Mesothelial cell of epicardium (in vitro differentiated cells): ENCODE data around the gene RAB7B. TPM values are rescaled to one million over a fixed set of nuclear protein-coding genes. Genes with fewer than 3 reads are reported as not detected.

Experiments used
- DNase-seq, 2 experiments: peaks; one replicate each; pipeline ENCODE4 v3.0.0; 2021; ENCODE audit warnings: low spot score in 2 of 2; ENCODE audit not compliant: unreplicated experiment in 2 of 2
- H3K27ac Mint-ChIP-seq: 2 replicates; pipeline ENCODE4 v1.8.0; 2021; ENCODE audit warnings: mixed read lengths
- H3K27me3 Mint-ChIP-seq: 2 replicates; pipeline ENCODE4 v1.8.0; 2021; ENCODE audit warnings: low read depth, mixed read lengths
- H3K36me3 Mint-ChIP-seq: 2 replicates; pipeline ENCODE4 v1.8.0; 2021; ENCODE audit warnings: mixed read lengths
- H3K4me1 Mint-ChIP-seq: 2 replicates; pipeline ENCODE4 v1.8.0; 2021; ENCODE audit warnings: mixed read lengths
- H3K4me3 Mint-ChIP-seq: 2 replicates; pipeline ENCODE4 v1.8.0; 2021; ENCODE audit warnings: mild to moderate bottlenecking, moderate library complexity, mixed read lengths
- H3K9me3 Mint-ChIP-seq: 2 replicates; pipeline ENCODE4 v1.8.0; 2021; ENCODE audit warnings: mixed read lengths
- total RNA-seq: library from RNA; stranded (reverse); gene quantifications from 3 replicates; pipeline ENCODE4 v1.2.1, GENCODE V29; 2021
- TF ChIP-seq, protein P1 (sequence below): fragments of 200-600 bp; sonication (generic); IDR thresholded peaks from one replicate; pipeline ENCODE4 v1.5.0; 2021; ENCODE audit warnings: antibody characterized with exemption; ENCODE audit not compliant: unreplicated experiment

The RAB7B gene
- total RNA-seq, 1 donor from 2014 or later, result 1.5 TPM

DNA sequence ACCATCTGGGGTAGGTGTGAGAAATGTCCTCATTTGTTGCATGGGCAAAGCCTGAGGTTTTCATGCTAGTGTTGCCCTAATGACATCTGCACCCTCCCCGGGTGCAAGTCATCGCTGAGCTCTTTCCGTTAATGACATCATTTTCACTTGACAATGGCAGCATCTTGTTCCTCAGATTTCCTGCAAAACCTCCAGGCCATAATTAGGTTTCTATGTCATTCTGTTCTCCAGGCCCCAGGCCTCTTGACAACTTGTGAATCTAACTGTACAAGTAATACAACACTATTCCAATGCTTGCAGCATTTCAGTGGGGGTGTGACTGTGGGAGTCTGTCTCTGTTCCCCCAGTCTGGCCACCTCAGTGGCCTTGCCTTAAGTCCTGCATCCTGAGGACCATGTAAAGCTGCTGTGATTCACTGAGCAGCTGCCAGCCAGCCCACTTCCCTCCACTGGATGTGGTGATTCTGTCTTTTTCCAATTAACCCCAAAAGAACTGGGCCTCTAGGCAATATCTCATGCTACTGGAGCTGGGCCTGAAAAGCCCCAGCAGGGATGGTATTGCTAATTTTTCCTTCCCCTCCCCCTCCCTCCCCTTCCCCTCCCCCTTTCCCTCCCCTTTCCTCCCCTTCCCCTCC lies 22.8 kb downstream of the RAB7B start:
- H3K4me3 Mint-ChIP-seq, result no peak overlapping the region
- H3K27me3 Mint-ChIP-seq, result no peaks in the 10 kb centered on the region
- no peak for DNase-seq
- H3K36me3 Mint-ChIP-seq, result no peaks in the 10 kb centered on the region
- no peaks in the 10 kb centered on the region for H3K9me3 Mint-ChIP-seq
- TF ChIP-seq, protein P1, sequence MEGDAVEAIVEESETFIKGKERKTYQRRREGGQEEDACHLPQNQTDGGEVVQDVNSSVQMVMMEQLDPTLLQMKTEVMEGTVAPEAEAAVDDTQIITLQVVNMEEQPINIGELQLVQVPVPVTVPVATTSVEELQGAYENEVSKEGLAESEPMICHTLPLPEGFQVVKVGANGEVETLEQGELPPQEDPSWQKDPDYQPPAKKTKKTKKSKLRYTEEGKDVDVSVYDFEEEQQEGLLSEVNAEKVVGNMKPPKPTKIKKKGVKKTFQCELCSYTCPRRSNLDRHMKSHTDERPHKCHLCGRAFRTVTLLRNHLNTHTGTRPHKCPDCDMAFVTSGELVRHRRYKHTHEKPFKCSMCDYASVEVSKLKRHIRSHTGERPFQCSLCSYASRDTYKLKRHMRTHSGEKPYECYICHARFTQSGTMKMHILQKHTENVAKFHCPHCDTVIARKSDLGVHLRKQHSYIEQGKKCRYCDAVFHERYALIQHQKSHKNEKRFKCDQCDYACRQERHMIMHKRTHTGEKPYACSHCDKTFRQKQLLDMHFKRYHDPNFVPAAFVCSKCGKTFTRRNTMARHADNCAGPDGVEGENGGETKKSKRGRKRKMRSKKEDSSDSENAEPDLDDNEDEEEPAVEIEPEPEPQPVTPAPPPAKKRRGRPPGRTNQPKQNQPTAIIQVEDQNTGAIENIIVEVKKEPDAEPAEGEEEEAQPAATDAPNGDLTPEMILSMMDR, result no peak
- H3K4me1 Mint-ChIP-seq, result peaks cover 12% of the 10 kb centered on the region
- no peak overlapping the region for H3K27ac Mint-ChIP-seq

DNA sequence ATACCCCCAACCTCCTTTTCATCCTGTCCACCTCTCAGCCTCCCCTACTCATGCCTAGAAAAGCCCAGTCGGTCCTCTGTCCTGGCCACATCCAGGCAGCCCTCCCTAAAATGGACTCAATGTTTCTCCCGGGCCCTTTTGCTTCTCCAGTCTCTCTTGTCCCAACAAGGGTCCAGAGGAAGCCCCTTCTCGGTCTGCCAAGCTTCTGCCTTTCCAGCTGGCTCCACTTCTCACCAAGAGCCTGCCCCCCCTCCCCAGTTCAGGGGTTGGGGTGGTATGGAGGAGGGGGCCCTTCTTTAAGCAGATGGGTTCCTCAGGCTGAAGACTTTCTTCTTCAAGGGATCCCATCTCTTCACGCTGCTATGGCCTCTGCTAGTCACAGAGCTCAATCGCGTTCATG lies 23.9 kb downstream of the RAB7B start:
- Mint-ChIP-seq H3K27ac (no peak overlapping the region), H3K27me3 (no peaks in the 10 kb centered on the region), H3K4me1 (peaks cover 9% of the 10 kb centered on the region), H3K4me3 (no peak overlapping the region), H3K9me3 (no peaks in the 10 kb centered on the region), H3K36me3 (no peaks in the 10 kb centered on the region)
- TF ChIP-seq, protein P1, result no peak
- DNase-seq, result no peak

DNA sequence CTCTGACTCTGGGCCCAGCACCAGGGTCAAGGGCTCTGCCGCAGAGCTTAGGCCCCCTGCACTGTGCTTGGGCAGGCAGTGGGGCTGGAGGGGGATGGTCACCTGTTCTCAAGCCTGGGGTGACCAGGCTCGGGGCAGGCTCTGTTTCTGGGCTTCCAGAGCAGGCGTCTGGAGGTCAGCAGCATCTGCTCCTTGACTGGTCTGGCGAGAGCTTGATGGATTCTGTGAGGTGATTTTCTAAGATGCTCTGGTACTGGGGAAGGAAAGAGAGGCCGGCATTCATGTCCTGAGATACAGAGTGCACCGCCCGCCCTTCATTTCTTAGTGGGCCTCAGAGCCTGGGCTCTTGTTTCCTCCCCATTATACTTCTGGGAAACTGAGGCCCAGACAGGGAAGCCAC lies 24.5 kb downstream of the RAB7B start:
- Mint-ChIP-seq H3K4me1 (peaks cover 7% of the 10 kb centered on the region), H3K9me3 (no peaks in the 10 kb centered on the region), H3K27ac (no peak overlapping the region), H3K27me3 (no peaks in the 10 kb centered on the region), H3K36me3 (no peaks in the 10 kb centered on the region), H3K4me3 (no peak overlapping the region)
- TF ChIP-seq, protein P1, result no peak
- DNase-seq, result no peak

DNA sequence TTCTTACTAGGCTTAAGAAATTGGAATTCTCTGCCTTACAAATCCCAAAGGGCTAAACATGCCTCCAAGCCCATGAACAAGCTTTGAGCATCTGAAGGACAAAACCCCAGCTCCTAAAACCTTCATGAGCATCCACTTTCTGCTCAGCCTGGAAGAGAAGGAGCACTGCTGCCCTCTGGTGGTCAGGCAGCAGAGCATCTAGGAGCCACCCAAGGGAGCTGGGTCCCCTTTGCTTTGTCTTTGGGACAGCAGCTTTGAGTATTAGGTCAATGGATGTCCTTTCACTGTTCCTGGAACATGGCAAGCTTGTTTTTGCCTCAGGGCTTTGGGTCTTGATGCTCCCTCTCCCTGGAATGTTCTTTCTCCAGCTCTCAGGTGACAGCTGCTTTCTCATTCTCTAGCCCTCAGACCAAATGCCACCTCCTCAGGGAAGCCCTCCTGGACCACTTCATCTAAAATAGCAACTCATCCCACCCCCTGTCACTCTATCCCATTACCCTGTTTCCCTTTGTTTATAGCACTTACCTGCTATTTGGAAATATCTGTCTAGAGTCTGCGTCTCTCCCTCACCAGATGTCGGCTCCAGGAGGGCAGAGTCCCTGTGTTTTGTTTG lies 25.7 kb downstream of the RAB7B start:
- H3K27me3 Mint-ChIP-seq, result no peaks in the 10 kb centered on the region
- no peak overlapping the region for H3K4me3 Mint-ChIP-seq
- H3K4me1 Mint-ChIP-seq, result peaks cover 9% of the 10 kb centered on the region
- TF ChIP-seq, protein P1, result peak; percentile 93
- no peak overlapping the region for H3K27ac Mint-ChIP-seq
- H3K9me3 Mint-ChIP-seq, result no peaks in the 10 kb centered on the region
- no peaks in the 10 kb centered on the region for H3K36me3 Mint-ChIP-seq
- peak; percentile 70 to 85 for DNase-seq

DNA sequence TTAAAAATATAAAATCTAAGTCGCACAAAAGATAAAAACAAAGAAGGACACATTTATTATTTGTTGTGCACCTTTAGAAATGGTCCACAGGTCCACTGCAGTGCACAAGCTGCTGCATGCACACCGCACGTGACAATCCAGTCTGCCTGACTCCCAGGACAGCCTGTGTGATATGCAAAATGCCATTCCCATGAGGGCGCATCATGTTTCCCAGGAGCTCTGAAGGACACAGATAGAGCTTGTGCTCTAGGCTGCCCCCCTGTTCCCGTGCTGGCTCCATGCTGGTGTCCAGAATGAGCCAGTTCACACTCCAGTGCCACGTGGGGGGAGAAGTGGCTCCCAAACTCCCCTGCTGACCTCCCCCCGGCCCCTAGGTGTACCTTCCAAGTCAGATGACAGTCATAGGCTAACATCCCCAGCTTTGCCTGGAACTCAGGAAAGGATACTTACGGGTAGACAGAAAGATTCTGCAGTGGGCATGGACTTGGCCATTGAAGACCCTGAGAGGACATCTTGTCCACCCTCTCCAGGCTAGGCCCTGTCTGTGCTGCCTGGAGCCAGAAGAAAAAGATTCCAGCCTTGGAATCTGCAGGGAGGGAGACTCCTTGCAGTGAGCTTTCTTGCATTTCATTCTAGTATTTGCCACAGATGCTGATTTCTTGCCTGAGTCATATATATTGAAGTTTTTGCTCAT lies 26.3 kb downstream of the RAB7B start:
- Mint-ChIP-seq H3K27me3 (no peaks in the 10 kb centered on the region), H3K9me3 (no peaks in the 10 kb centered on the region), H3K36me3 (no peaks in the 10 kb centered on the region), H3K4me1 (peaks cover 9% of the 10 kb centered on the region), H3K4me3 (no peak overlapping the region), H3K27ac (no peak overlapping the region)
- TF ChIP-seq, protein P1, result no peak
- no peak for DNase-seq
